NCI-H2227 (cell line): ENCODE measurements around the gene GALNT9.
"Not testable (repeated sequence)": the region's sequence is repeated elsewhere in the genome, so short reads cannot be mapped to it uniquely, and the experiment has no call there.

Experiments
- DNase-seq: peaks from one replicate; lab custom pipeline; 2025; ENCODE audit not compliant: unreplicated experiment; lab: John Stamatoyannopoulos, UW

GALNT9 gene

DNA sequence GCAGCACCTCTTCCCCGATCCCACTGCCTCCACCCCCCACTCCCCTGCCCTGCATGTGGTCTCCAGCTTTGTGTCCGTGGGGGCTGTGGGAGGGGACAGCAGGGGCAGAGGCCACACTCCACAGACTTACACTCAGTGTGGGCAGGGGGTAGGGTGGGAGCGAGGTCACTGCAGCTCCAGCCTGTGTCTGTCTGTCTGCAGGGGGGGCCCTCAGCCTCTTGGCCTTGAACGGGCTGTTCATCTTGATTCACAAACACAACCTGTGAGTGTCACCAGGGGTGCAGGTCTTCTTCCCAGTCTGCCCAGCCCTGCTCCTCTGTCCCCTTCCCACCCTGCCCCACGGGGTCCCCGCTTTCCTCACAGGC lies 178.6 kb downstream of the GALNT9 start:
- no peak for DNase-seq

- DNase-seq = not testable (repeated sequence)
Observed at GRCh38 chr12:132149526-132149925, 179.9 kb downstream of the GALNT9 start.

DNA sequence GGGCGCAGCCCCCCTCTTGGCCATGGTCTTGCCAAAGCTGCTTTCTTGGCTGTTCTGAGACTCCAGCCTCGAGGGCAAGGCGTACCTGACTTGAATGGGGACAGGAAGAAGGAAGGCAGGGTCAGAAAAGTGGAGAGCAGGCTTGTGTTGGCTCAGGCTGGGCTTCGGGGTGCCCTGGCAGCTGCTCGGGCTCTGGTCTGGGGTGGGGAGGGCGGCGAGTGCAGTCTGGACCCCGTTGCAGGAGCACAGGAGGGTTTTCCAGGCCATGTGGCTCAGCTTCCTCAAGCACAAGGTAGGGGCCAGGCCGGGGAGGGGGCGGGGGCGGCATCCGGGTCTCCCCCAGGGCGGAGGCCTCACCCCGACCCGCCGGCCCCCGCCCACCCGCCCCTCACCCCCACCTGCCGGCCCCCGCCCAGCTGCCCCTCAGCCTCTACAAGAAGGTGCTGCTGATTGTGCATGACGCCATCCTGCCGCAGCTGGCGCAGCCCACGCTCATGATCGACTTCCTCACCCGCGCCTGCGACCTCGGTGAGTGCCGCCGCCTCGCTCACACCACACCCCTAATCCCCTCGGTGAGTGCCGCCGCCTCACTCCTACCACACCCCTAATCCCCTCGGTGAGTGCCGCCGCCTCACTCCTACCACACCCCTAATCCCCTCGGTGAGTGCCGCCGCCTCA lies 180.9 kb downstream of the GALNT9 start:
- no peak for DNase-seq

GRCh38 chr12:132147423-132148367 lies 181.7 kb downstream of the GALNT9 start:
- no peak for DNase-seq

- DNase-seq = no peak
Observed at GRCh38 chr12:132146772-132147422, 182.5 kb downstream of the GALNT9 start.
